ENCODE data around the gene TRIM39. TPM values are rescaled to one million over a fixed set of nuclear protein-coding genes. Genes with fewer than 3 reads are reported as not detected.

The TRIM39 gene
- total RNA-seq, 6 experiments from 2014 or later, result 3.3 to 7.5 (median 5.7) TPM

DNA sequence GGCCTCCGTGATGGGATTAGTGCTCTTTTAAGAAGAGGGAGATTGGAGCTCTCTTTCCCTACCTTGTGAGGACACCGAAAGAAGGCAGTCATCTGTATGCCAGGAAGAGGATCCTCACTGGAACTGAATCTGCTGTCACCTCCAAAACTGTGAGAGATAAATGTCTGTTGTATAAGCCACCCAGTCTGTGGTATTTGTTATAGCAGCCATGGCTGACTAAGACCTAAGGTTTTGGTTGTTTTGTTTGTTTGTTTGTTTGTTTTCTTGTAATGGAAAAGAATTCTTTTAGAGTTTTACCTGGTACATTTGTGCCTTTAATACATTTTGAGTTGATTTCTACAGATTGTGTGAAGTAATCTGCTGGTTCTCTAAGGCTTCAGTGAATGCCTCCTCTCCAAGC, 25.8 kb downstream of the TRIM39 start:
- H3K27me3 ChIP-seq, result no peaks in the 10 kb centered on the region
- no peak overlapping the region for H3K4me3 ChIP-seq
- H3K27ac ChIP-seq, result no peak overlapping the region
- intact Hi-C loops (cut with DNase I), result no loop called here
- TF ChIP-seq, protein P1, sequence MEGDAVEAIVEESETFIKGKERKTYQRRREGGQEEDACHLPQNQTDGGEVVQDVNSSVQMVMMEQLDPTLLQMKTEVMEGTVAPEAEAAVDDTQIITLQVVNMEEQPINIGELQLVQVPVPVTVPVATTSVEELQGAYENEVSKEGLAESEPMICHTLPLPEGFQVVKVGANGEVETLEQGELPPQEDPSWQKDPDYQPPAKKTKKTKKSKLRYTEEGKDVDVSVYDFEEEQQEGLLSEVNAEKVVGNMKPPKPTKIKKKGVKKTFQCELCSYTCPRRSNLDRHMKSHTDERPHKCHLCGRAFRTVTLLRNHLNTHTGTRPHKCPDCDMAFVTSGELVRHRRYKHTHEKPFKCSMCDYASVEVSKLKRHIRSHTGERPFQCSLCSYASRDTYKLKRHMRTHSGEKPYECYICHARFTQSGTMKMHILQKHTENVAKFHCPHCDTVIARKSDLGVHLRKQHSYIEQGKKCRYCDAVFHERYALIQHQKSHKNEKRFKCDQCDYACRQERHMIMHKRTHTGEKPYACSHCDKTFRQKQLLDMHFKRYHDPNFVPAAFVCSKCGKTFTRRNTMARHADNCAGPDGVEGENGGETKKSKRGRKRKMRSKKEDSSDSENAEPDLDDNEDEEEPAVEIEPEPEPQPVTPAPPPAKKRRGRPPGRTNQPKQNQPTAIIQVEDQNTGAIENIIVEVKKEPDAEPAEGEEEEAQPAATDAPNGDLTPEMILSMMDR (IDR thresholded peaks at IDR 0.05), result no peak
- no peak for TF ChIP-seq POLR2A (IDR thresholded peaks at IDR 0.05)
- DNase-seq (no peak), ATAC-seq (no peak)
- no peaks in the 10 kb centered on the region for H3K9me3 ChIP-seq
- no peaks in the 10 kb centered on the region for H3K36me3 ChIP-seq
- 25% methylated on average over 1 of the region's 2 CpGs for WGBS (ENCODE audit: insufficient coverage, low coverage, low lambda C conversion rate, missing lambda C conversion rate)
- H3K4me1 ChIP-seq, result no peaks in the 10 kb centered on the region

GRCh38 chr6:30355281-30355680, 28.6 kb downstream of the TRIM39 start:
- DNase-seq (no peak), ATAC-seq (no peak)
- WGBS (ENCODE audit: insufficient coverage, low coverage, low lambda C conversion rate, missing lambda C conversion rate), result 60% methylated on average over 4 of the region's 4 CpGs
- Histone ChIP-seq H3K4me3 (no peak overlapping the region), H3K27me3 (peaks cover 6 to 9% of the 10 kb centered on the region in 2 donors), H3K27ac (no peak overlapping the region), H3K9me3 (no peaks in the 10 kb centered on the region), H3K4me1 (peaks cover 0 to 3% (median 0%) of the 10 kb centered on the region in 4 donors), H3K36me3 (no peaks in the 10 kb centered on the region)
- TF ChIP-seq, protein P1 (IDR thresholded peaks at IDR 0.05), result no peak
- no peak for TF ChIP-seq POLR2A (IDR thresholded peaks at IDR 0.05)
- intact Hi-C loops (cut with DNase I), result no loop called here

DNA sequence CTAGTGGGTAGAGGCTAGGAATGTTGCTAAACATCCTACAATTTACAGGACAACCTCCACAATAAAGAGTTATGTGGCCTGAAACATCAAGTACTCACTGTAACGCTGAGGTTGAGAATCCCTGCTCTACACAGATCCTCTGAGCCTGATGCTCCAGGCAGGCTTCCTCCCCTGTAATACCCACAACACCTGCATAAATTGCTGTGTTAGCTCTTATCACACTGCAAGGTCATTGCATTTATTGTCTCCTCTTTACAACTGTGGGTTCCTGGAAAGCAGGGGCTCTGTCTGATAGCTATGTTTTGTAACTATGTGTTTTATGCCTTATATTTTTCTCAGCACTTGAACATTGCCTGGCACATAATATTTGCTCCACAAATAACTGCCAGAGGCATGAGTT, 29.8 kb downstream of the TRIM39 start:
- intact Hi-C loops (cut with DNase I), result no loop called here

DNA sequence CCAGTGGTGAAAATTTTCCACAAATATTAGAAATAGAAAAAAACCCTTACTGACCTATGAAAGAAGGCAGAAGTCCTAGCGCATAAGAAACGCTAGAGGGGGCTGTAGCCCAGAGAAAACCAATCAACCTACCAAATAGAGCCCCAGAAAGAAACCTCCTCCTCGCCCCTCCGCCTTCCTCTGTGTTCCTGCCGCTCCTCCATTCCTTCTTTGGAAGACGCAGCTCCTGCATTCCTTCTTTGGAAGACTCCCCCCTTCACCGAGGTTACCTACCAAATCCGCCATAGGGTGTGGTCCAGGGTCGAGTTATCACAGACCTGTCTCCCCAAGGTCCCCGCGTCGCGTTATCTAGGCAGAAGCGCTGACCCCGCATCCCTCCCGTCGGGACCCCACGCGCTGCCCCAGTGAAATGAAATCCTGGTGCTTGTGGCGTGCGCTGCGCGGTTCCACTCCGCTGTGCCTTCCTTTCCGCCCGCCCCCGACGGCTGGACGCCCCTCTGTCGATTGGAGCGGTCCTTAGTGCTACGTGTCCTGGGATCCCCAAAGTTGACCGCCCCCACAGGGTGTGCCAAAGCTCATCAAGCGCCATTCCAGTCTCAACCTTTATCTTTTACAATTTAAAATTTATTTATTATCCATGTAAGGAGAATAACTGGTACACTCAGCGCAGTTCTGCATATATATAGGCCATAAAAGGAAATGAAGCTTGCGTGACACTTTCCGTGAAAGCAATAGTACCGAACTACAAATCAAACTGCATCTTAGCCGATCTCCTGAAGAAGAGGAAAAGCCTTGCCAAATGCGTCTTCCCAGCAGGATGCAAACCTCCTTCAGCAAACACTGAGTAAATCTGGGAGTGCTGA, 31.2 kb downstream of the TRIM39 start:
- H3K4me1 ChIP-seq, result peaks cover 0 to 3% (median 0%) of the 10 kb centered on the region in 4 donors
- DNase-seq (no peak), ATAC-seq (peak; percentile 77 to 79 (median 78))
- intact Hi-C loops (cut with DNase I), result no loop called here
- H3K9me3 ChIP-seq, result no peaks in the 10 kb centered on the region
- TF ChIP-seq POLR2A (IDR thresholded peaks at IDR 0.05), result no peak
- TF ChIP-seq, protein P1 (IDR thresholded peaks at IDR 0.05), result peak; percentile 46 to 75 (median 70)
- 7% methylated on average over 28 of the region's 40 CpGs for WGBS (ENCODE audit: insufficient coverage, low coverage, low lambda C conversion rate, missing lambda C conversion rate)
- H3K27ac ChIP-seq, result no peak overlapping the region
- peaks cover 6 to 9% of the 10 kb centered on the region in 2 donors for H3K27me3 ChIP-seq
- no peaks in the 10 kb centered on the region for H3K36me3 ChIP-seq
- no peak overlapping the region for H3K4me3 ChIP-seq

More for the DNA sequence above, 29.8 kb downstream of the TRIM39 start:
- Histone ChIP-seq H3K27ac (no peak overlapping the region), H3K9me3 (no peaks in the 10 kb centered on the region), H3K27me3 (peaks cover 6 to 9% of the 10 kb centered on the region in 2 donors), H3K4me1 (peaks cover 0 to 3% (median 0%) of the 10 kb centered on the region in 4 donors), H3K4me3 (no peak overlapping the region), H3K36me3 (no peaks in the 10 kb centered on the region)
- no peak for TF ChIP-seq POLR2A (IDR thresholded peaks at IDR 0.05)
- TF ChIP-seq, protein P1 (IDR thresholded peaks at IDR 0.05), result no peak
- DNase-seq (no peak), ATAC-seq (no peak)
- WGBS (ENCODE audit: insufficient coverage, low coverage, low lambda C conversion rate, missing lambda C conversion rate), result 50% methylated on average over 1 of the region's 1 CpG
